Stimulated activated CD8-positive, alpha-beta memory T cell treated with anti-CD3 and anti-CD28 coated beads, Interleukin-15, amount 100 ng/mL, for 1 hour (primary cell): ENCODE measurements around the gene NTNG2.

Experiments used
- DNase-seq: peaks from one replicate; pipeline ENCODE4 v3.0.0-alpha.2; 2020; ENCODE audit warnings: low read depth

NTNG2 gene

DNA sequence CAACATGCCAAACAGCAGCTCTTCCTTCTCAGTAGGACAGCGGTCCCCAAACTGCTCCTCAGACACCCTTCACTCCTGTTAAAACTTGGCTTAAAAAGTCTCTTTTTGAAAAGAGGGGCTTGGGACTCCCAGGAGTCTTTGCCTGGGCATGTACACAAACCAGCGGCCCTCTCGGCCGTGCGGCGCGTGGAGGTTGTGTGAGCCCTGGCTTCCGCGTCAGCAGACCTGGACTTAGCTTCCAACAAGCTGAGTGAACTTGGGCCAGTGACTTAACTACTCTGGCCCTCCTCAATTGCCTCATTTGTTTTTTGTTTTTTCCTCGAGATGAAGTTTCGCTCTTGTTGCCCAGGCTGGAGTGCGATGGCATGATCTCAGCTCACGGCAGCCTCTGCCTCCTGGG, 15.3 kb upstream of the NTNG2 start:
- DNase-seq = no peak

DNA sequence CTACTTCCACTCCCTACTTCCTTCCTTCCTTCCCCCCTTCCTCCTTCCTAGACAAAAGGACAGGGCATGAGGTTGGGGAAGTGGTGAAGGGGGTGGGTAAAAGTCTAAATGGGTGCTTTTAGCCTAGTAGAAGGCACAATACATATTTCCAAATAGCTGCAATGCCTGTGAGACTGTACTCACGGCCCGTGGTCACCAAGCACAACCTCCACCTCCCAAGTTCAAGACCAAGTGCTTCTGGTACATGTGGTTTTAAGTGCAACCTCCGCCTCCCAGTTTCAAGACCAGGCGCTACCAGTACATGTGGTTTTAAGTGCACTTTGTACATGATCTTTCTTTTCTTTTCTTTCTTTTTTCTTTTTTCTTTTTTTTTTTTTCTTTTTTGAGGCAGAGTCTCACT, 14.5 kb upstream of the NTNG2 start:
- DNase-seq = no peak

DNA sequence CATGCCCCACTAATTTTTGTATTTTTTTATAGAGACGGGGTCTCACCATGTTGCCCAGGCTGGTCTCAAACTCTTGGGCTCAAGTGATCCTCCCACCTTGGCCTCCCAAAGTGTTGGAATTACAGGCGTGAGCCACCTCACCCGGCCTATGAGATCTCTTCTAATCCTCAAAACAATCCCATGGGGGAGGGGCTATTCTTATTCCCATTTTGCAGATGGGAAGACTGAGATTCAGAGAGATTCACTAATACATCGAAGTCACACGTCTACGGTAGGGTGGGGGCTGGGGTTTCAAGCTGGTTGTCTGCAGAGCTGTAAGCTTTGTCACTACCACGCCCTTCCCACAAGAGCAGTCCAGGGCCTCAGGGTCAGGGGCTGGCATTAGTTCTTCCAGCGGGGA, 14.0 kb upstream of the NTNG2 start:
- DNase-seq = no peak

DNA sequence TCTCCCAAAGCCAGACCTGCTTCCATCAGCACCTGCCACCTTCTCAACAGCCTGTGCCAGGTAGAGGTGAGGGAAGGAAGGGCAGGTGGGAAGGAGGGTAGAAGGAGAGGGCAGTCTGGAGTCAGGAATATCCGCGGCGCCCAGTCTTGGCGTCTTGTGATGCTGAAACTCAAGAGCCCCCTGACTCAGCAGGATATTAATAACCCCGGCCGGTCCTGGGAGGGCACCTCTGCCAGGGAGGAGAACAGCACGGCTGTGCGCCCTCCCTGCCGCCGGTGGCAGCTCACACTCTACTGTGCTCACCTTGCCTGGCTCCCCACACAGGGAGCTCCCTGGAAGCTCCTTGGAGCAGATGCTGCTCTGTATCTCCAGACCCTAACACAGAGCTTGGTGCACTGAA, 11.6 kb upstream of the NTNG2 start:
- DNase-seq = no peak

DNA sequence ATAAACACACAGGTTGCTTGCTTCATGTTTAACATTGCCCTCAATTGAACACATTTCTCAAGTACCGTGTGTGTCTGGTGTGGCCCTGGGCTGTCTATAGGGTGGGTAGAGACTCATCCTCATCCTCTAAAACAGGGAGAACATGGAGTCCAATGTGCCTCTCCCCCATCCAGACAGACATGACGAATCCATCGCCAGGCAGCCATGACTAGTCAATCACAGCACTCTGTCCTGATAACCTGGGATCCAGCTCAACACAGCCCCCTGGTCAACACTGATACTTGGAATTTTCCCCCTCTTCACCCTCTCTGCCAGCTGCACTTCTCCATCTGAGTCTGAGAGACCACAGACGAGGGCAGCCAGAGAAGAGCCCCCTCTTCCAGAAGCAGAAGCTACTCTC, 10.7 kb upstream of the NTNG2 start:
- DNase-seq = no peak

DNA sequence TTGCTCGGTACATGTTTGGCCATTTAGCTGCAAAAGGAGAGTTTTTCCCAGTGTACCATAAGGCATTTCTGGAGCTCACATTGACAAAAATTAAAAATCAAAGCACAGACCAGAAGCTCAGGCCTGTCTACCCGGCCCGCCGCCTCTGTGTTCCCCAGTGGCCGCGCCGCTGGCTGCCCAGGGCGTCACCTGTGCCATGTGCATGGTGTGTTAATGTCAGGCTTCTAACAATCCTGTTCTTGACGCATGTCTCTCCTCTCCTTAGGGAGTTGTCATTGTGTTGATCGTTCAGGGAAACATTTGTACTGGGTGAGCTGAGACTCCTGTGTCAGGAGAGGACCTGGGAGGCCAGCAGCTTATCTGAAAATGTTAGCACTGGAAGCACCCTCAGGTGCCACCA, 9.6 kb upstream of the NTNG2 start:
- no peak for DNase-seq

DNA sequence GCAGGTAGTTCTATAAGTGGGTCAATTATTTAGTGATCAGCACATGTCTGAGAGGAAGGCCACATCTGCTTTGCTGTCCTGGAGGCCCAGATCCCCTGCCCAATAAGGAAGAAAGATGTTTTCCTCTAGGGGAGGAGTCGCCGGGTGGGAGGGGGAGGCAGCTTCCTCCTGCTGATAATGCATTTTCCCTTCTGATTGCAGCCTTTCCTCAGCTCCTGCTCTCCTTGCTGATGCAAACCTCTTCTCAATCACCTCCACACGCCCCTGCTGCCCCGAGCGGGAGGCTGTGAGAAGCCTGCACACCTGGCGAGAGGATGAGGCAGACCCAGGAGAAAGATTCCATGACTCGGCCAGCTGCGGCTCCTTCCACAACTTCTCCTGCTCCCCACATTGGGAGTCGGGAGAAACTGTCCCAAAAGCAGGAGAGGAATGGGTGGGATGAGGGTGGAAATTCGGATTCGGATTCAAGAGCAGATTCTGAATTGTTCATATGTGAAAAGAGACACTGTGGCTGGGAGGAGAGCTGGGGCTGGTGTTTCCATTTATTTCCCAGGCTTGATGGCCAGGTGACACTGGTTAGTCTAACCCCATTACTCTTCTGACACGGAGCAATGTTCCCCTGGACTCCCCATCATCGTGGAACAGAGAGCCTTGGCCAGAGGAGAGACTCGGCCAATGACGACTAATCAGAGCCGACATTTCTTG, 6.8 kb upstream of the NTNG2 start:
- DNase-seq = no peak

DNA sequence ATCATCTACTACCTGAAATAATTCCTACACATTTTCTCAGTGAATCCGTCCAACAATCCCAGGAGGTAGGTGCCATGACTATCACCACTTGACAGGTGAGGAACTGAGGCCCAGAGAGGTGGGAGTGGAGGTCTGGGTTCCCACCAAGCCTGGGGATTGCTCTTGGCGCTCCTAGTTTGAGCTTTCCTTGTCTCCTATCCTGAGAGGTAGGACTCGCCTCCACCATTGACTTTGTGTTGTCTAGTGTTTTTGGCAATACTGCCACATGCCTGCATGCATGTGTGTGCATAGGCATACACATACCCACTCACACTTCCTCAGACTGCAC, 6.3 kb upstream of the NTNG2 start:
- DNase-seq = no peak

DNA sequence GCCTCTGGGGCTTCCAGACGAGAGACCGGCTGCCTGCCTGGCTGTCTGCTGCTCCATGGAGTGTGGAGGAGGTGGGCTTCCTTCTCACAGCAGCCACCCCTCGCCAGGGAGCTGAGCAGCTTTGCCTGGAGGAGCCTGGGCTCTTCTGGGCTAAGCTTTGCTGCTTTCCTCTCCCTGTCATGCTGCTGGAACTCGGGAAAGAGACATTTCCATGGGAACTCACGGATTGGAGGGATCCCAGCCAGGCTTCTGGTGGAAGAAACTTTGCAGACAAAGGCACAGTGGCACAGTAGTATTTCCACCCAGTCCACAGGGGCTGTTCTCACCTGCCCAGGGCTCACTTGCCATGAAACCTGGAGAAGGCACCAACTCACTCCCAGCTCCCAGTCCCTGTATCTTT, 5.6 kb upstream of the NTNG2 start:
- no peak for DNase-seq

DNA sequence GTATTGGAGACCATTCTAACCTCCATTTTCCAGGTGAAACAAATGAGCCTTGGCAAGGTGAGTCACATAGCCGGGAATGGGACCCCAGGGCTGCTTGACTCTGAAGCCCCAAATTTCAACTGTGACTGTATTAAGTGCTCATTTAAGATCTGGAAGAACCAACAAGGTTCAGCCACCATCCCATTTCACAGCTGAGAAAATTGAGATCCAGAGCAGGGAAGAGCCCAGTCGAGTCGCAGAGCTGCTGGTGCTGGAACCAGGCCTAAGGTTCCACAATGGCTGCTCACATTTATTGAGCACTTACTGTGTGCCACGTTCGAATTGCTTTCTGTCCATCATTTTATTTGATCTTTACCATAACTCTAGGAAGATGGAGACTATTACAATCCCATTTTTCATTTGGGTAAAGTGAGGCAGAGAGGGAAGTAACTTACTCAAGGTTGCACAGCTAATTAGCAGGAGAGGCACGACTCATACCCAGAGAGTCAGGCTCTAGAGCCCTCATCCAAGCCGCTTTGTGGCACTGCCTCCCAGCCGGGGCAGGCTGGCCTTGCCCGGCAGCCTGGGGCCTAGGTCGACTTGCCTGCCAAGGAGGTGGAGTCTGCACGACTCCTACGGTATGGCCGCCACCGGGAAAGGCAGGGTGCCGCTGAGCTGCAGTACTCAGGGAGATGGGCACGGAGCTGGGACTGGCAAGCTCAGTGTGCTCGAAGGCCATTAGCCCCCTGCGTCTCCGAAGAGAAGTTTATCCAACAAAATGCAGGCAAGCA, 4.3 kb upstream of the NTNG2 start:
- DNase-seq = no peak

DNA sequence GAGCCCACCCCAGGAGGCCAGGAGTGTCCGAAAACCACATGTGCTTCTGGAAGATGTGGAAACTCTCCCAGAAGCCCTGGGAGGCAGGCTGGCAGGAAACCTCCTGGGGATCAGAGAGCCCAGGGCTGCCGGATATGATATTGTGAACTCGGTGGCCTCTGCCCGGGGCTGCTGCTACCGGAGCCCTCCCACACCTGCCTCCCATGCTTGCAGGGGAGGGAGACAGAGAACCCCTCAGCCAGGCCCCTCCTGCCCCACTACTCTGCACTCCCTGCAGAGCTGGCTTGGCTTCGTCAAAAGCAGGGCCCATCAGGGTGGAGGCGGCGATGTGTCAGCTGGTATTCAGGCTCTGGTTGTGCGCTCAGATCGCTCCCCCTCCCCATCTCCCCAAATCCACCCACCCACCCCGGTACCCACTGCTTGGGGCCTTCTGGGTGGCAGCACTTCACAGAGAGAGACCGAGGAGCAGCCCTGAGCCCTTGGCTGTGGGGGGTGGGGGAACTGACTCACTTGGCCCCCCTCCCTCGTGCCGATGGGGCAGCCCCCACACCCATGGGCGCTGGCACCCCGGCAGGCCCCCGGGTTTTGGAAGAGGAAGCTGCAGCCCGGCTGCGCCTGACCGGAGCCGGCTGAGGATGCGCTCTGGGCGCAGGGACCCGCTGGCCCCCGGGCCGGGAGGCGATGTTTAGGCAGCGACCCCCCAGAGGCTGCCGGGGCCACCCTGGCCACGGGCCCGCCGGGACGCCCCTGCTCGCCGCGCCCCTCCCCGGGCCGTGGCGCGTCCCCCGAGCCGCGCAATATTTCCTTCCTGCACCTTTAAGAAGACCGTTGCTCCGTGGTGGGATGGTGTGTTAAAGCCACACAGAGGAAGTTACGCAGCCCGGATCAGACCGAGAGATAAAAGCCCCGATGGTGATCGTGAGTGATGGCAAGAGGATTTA, 786 bp upstream of the NTNG2 start:
- DNase-seq = no peak

DNA sequence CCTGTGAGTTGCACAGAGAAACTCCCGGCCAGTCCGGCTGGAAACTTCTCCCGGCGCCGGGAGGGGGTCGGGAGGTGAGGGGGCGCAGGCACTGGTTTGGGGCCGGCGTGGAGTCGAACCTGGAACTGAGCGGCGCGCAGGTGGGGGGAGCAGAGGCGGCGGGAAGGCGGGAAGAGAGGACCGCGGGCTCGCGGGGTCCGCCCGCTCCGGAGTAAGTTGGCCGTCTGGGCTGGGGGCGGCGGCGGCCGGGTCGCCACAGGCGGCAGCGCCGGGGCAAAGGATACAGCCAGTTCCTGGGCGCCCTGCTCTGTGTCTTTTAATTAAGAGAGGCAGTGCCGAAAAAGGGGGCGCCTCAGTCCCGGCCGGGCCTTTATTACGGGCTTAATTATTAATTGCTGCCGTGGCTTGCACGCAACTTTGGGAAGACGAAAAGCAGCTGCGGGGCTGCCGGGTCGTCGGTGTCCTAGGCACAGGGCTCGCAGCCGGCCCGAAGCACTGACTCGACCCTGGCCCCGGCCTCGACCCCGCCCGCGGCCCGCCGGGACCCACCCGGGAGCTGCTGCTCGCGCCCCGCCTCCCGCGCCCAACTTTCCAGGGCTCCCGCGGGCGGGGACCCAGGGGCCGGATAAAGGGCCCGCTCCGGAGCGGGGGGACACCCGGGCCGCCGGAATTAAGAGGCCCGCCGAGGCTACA, 1.1 kb downstream of the NTNG2 start:
- no peak for DNase-seq

DNA sequence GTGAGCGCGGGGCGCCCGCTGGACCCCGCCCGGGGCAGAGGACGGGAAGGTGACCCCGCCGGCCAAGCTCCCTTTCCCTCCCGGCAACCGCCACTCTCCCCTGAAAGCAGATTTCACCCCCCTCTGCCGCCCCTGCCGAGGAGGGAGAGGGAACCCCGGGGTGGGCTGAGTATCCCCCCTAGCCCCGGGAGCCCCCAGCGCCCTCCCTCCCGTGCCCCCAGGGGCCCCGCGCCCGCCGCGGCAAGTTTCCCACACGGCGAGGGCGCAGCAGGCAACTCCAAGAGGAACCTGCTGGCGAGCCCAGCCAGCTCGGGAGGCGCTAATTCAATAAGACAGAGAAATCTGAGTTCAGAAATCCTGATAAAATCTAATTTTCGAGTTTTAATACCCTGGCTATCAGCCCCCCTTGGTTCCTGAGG, 1.6 kb downstream of the NTNG2 start:
- DNase-seq = no peak

DNA sequence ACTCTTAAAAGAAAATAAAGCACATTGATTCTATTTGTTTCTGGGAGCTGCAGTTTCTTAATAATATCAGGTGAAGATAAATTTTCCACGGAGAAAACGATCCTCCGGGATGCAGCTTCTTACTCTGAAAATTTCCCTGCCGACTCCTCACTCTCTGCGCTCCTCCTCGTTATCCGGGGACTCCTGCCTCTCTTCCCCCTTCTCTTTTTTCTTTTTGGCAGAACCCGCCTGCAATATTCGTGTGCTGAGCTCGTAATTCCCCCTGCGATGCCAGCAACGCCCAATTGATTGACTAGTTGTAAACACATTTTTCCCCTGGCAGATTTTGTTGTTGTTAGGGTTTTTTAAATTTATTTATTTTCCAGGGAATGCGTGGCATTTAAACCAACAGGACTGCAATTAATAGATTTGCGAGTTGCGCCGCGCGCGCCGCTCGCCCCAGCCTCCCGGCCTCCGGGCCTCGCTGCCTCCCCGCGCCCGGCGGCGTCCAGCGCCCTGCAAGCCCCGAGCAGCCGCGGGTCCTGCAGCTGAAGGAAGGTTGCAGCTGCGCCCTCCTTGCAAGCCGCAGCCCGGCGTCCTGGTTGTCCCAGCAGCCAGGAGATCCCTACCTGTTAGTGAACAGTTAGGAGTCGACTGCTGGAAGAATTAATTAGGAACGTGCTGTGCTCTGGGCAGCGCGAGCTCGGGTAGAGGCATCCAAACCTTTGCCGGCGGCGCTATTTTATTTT, 2.2 kb downstream of the NTNG2 start:
- no peak for DNase-seq

DNA sequence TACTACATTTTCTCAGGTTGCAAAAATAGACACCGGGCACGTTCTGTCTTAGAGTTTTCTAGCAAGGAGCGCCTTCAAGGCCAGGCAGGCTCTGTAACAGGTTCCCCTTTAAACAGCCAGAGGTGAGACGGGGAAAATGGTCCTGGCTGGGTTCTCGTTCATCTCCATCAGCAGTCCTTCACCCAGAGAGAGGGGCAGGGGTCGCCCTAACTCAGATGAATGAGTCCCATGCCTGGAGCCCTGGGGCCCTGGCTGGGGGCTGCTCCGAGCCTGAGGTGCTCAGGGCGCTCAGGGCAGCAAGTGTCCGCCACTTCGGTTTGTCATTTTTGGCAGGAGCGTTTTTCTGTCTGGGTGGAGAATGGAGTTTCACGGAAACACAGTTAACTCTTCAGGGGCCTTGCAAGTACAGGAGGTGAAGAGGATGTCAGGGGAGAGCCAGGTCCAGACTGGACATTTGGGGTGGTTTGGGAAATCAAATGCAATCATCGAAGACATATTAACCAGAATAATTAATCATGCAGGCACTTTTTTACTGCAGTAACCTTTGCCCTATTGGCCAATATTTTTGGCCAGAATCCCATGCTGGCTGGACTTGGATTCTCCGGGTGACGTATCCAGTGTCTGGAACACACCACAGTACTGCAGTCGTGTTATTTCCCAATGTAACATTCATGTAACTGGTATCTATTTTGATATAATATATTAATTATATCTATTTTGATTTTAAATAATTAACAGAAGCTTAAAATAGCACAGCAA, 2.9 kb downstream of the NTNG2 start:
- DNase-seq = no peak

DNA sequence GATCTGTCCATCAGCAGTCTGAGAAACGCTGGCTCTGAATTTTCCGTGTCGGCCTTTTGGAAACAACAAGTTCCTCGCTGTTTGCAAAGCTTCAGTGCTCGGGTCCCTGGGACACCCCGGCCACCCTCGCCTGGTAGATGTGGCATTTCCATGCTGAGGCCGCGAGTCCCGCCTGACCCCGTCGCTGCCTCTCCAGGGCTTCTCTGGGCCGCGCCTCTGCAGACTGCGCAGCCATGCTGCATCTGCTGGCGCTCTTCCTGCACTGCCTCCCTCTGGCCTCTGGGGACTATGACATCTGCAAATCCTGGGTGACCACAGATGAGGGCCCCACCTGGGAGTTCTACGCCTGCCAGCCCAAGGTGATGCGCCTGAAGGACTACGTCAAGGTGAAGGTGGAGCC, 4.7 kb downstream of the NTNG2 start:
- DNase-seq = no peak

DNA sequence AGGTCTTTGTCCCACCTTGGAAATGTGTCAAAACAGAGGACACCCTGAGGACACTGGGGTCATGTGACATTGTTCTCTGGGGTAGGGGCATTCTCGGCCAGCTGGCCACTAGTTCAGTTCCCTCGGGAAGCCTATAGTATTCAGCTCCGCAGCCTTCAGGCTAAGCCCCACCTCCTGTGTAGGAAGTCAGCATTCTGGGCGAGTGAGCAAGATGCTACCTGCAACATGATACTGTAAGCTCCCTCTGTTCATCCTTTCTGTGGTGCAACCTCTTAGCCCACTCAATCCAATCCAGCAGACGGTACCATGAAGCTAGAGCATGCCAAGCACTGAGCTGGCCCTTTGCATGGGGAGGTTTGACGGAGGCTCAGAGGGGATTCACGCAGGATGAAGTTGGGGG, 5.3 kb downstream of the NTNG2 start:
- DNase-seq = no peak

DNA sequence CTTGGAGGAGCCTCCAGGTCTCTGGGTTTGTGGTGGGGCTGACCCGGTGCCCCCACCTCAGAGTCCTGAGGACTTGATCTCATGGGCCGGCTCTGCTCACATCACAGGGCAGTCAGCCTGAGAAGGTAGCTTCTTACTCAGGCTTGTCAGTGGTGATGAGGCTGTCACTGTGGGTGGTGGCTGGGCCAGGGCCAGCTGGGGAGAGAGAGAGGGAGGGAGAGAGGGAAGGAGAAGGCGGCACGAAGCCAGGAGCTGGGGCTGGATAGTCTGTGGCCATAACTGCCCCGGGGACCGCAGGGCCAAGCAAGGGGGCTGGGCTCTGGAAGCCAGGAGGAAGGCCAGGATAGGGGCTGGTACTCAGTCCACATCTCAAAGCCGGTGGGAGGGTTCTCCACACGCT, 6.5 kb downstream of the NTNG2 start:
- no peak for DNase-seq

DNA sequence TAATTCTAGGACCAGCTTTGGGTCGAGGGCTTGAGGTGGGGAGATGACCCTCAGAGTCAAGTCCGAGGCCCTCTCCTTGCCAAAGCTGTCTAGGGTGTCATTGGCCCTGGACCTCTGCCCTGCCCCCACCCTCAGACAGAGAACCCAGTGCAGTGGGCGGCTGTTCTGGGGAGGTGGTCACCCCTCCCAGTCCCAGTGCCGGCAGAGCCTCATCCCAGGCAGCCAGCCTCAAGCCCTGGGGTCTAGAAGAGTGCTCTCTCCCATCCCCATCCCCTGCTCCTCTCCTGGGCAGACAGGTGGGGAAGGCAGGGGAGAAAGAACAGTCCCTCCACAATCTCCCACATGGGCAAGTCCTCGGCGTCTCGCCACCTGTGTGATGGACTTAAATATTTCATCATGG, 7.0 kb downstream of the NTNG2 start:
- DNase-seq = no peak

DNA sequence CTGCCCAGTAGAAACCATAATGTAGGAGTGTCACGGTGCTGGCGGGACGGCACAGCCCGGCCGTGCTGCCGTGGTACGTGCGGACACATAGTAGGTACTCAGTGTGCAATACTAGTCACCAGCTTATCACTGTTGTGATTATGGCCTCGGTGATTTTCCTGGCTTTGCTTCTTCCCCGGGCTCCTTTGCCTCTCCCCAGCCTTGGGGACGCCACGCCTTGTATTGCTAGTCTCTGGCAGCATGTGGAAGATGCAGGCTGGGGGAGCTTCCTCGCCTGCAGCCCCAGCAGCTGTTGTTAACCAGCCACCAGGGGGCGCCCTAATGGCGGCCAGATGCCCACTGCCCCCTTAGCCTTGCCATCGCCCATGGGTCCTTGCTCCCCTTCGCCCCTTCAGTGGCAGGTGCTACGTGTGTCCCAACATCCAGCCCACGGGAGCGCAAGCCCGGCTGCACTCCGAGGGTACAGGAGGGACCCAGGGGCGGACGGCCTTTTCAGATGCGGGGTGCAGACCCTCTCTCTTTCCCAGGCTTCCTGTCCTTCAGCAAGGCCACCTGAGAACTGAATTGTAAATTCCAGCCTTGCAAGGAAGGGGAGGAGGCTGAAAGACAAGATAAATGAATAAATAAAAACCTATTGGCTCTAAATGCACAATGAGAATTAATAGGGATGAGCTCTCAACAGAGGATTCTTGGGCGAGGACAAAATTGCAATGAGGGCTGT, 8.0 kb downstream of the NTNG2 start:
- DNase-seq = no peak
